A549 (cell line): Measurements from ENCODE around the gene CTIF.

Experiments
- CTCF ChIP-seq: fragments of >200 bp; sonication (Bioruptor Twin); formaldehyde crosslinking; IDR thresholded peaks from 3 replicates; pipeline ENCODE4 v1.5.1; 2016
- HOXA7 ChIP-seq: fragments of 250-450 bp; sonication (Bioruptor Pico); IDR thresholded peaks from 2 replicates; pipeline ENCODE4 v1.5.0; 2020; ENCODE audit warnings: mild to moderate bottlenecking, moderate library complexity
- KDM1A ChIP-seq: fragments of 200-600 bp; sonication (generic); IDR thresholded peaks from 2 replicates; pipeline ENCODE4 v1.6.1; 2016; ENCODE audit warnings: low read depth, mild to moderate bottlenecking
- NPAS2 ChIP-seq: fragments of 250-450 bp; sonication (Bioruptor Pico); IDR thresholded peaks from 2 replicates; pipeline ENCODE4 v1.8.0; 2022; ENCODE audit warnings: mild to moderate bottlenecking, moderate library complexity, borderline replicate concordance
- POLR2A ChIP-seq: IDR thresholded peaks from 2 replicates; pipeline ENCODE4 v1.6.1; 2012; ENCODE audit warnings: mild to moderate bottlenecking, low read length
- REST ChIP-seq: fragments of 200-600 bp; sonication (generic); IDR thresholded peaks from 2 replicates; pipeline ENCODE4 v1.6.1; 2016; ENCODE audit warnings: antibody characterized with exemption, mild to moderate bottlenecking, moderate library complexity
- SMC3 ChIP-seq: fragments of >200 bp; sonication (Bioruptor Twin); formaldehyde crosslinking; IDR thresholded peaks from 3 replicates; pipeline ENCODE4 v1.6.1; 2018; ENCODE audit warnings: inconsistent platforms
- ZFP36 ChIP-seq: fragments of 450-650 bp; IDR thresholded peaks from 2 replicates; pipeline ENCODE4 v1.6.1; 2014; ENCODE audit warnings: borderline replicate concordance; ENCODE audit not compliant: partially characterized antibody

- TF ChIP-seq POLR2A = no peak
- no peak for TF ChIP-seq CTCF
- TF ChIP-seq HOXA7 (CRISPR knock-in tag) = no peak
- TF ChIP-seq NPAS2 = no peak
- TF ChIP-seq REST = no peak
- TF ChIP-seq ZFP36 = no peak
- TF ChIP-seq KDM1A = no peak
- no peak for TF ChIP-seq SMC3
Measured at GRCh38 chr18:48619016-48619415, 80.2 kb downstream of the CTIF start.
